ENCODE results near the gene MRM3.
"Not testable (repeated sequence)": the region's sequence is repeated elsewhere in the genome, so short reads cannot be mapped to it uniquely, and the experiment has no call there.

Gene MRM3, protein sequence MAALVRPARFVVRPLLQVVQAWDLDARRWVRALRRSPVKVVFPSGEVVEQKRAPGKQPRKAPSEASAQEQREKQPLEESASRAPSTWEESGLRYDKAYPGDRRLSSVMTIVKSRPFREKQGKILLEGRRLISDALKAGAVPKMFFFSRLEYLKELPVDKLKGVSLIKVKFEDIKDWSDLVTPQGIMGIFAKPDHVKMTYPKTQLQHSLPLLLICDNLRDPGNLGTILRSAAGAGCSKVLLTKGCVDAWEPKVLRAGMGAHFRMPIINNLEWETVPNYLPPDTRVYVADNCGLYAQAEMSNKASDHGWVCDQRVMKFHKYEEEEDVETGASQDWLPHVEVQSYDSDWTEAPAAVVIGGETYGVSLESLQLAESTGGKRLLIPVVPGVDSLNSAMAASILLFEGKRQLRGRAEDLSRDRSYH

DNA sequence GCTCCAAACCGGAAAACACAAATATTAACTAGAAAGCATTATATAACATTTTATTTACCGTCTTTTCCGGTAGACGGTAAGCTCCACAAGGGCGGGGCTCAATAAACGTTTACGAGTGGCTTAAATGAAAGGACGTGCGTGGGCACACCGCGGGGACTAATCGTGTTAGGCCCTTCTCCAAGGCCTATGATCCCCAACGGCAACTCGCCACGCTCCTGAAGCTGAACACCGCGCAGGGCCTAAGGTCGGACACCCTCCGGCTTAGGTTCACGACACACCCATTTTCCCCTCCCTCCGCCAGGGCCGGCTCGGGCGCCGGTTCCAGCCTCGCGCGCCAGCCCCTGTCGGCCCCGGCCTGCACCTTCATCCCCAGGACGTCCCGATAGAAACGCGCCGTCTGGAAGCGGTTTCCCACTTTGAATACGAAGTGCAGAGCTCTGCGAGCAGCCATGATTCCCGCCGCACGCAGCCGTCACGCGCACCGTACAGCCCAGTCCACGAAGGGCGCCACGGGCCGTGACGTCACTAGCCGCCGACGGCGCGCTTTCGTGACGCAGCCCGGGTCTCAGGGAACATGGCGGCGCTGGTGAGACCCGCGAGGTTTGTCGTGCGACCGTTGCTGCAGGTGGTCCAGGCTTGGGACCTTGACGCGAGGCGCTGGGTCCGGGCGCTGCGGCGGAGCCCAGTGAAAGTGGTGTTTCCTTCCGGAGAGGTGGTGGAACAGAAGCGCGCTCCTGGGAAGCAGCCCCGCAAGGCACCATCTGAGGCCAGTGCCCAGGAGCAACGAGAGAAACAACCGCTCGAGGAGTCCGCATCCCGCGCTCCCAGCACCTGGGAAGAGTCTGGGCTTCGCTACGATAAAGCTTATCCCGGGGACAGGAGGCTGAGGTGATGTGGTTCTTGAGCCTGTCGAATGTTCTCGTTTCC lies at the start of gene MRM3, which contains the start of gene GLOD4:
Gene MRM3 (plus strand): TSS at position 549 of the 927 bp plus-strand sequence. CDS start 26 bp downstream, at position 575.
Gene GLOD4 (minus strand): TSS at position 476 of the 927 bp plus-strand sequence. CDS start 25 bp downstream, at position 451.
- in situ Hi-C loops (cut with HindIII; ENCODE audit: low sequenced_read_pairs) = loop anchor here (25.0 kb wide), 1 partner anchor 205 kb away; the partner anchor contains the start of genes NXN and TIMM22

DNA sequence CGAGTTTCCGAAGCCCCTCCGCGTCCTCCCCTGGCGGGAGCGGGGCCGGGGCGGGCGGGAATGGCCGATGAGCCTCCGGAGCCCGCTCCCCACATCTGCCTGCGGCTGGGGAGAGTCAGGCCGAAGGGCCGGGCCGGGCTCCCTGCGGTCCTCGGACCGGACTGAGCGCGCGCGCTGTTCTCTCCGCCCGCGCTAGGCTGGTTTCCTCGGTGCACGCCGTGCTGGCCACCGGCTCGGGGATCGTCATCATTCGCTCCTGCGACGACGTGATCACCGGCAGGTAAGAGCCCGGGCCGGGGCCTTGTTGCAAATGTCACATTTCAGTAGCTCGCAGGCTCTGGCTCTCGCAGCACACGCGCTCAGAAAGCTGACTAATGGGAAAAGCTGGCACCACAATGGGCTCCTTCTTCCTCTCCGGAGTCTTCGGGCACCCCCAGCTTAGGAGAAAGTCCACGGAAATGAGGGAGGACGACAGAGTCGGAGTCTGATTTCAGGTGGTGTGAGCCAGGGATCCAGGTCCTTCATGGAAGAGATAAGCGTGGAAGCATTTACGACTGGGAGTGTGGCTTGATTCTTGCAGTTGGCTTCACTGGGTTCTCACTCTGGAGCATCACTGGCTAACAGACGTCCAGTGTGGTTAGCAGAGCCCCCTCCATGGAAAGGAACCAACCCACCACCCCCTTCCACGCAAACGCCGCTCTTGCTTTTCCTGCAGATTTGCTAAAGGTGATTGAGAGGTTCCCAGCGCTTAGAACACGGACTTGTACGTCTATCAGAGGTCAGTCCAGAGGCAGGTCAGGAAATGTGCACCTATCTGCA lies 49.0 kb upstream of the MRM3 start:
- in situ Hi-C loops (cut with HindIII; ENCODE audit: low sequenced_read_pairs) = no loop called here

DNA sequence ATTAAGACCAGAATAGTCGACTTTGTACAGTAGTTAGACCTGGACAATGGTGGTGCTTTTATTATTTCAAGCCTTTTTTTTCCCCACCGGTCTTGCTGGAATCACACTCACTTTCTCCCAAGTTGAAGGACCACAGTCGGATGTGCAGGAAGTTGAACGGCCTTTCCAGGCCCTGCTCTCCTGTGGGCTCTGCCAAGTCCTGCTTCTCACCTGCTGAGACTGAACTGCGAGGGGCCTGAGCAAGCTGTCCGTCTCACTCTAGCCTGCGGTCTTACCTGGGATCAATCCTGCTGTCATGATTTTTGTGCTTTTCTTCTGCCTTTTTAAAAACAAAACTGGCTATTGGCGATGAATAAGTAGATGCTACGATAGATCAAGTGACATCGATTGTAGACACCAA lies 48.4 kb upstream of the MRM3 start:
- in situ Hi-C loops (cut with HindIII; ENCODE audit: low sequenced_read_pairs) = no loop called here

DNA sequence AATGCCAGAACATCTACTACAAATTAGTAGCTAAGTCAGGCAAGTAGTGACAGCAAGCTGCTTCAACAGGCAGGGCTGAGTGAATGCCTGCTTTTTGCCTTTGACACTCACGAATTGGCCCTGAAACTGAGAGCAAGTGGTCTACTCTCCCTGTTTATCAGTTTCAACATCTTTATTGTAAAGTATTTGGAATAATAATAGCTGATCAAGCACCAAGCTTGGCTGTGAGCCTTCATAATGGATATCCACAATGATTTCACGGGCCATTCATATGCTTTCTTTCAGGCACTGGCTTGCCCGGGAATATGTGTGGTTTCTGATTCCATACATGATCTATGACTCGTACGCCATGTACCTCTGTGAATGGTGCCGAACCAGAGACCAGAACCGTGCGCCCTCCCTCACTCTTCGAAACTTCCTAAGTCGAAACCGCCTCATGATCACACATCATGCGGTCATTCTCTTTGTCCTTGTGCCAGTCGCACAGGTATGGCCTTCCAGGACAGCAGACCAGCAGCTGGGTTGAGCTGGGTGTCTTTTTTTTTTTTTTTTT lies 44.5 kb upstream of the MRM3 start:
- in situ Hi-C loops (cut with HindIII; ENCODE audit: low sequenced_read_pairs) = no loop called here

DNA sequence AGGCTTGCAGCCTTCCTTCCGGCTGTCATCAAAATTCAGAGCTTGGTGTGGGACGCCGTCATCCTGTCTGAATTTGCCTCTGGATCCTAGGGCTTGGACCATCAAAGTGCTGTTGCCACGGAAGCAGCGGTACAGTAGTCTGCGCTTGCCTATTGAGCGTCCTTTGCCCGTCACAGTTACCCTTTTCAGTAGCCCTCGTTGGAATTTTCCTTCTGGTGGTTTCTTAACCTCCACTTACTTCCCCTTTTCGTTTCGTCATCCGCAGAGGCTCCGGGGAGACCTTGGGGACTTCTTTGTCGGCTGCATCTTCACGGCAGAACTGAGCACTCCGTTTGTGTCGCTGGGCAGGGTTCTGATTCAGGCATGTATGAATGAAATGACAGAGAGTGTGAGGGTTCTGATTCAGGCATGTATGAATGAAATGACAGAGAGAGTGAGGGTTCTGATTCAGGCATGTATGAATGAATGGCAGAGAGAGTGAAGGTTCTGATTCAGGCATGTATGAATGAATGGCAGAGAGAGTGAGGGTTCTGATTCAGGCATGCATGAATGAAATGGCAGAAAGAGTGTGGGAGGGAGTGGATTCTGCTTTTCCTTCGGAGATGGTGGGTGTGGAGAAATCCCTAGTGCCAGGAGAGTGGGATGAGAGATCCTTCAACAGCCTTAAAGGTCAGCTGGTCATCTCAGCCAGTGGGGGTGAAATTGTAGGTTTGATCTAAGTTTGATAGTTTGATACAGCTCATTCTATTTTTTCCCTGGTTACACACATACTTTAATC lies 41.7 kb upstream of the MRM3 start:
- in situ Hi-C loops (cut with HindIII; ENCODE audit: low sequenced_read_pairs) = no loop called here

DNA sequence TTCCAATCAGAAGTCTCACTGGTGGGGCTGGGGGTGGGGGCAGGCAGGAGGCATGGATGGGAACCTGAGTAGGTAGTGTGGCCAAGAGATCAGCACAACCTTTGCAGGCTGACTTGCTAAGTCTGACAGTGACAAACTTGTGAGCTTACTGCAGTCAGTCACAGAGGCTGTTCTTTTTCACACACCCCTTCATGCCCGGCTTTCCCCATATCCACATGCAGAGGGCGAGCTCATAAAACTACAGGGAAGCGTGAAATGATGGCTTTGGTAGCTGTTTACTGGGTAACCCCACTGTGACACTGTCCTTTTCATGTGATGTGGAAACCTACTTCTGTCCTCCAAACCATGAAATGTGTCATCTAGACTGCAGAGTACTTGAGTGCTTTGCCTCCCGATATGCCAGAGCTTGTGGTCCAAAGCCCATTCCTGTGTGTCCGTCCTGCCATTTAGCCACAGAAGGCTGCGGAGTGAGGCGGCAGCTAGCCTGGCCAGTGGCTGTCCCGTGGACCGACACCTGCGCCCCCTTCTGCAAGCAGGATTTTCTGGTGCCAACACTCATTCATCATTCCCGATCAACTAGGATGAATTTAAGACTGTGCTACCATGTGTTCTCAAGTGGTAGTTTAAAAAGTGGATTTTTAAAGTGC lies 39.9 kb upstream of the MRM3 start:
- in situ Hi-C loops (cut with HindIII; ENCODE audit: low sequenced_read_pairs) = no loop called here

DNA sequence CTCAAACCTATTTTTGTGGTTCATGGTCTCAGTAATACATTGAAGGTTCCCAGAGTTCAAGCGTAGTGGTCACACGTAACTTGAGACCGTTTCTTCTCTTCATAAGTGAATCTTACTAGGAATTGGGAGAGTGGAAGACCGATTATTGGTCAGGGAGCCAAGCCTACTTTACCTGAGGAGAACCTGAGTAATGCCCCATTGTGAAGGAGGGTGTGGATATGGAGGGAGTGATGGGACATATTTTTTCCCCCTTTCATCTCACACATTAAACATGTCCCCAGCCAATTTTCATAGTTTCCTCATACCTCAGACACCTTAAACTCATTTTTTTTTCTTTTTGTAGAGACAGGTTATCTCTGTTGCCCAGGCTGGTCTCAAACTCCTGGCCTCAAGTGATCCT lies 39.0 kb upstream of the MRM3 start:
- in situ Hi-C loops (cut with HindIII; ENCODE audit: low sequenced_read_pairs) = no loop called here

DNA sequence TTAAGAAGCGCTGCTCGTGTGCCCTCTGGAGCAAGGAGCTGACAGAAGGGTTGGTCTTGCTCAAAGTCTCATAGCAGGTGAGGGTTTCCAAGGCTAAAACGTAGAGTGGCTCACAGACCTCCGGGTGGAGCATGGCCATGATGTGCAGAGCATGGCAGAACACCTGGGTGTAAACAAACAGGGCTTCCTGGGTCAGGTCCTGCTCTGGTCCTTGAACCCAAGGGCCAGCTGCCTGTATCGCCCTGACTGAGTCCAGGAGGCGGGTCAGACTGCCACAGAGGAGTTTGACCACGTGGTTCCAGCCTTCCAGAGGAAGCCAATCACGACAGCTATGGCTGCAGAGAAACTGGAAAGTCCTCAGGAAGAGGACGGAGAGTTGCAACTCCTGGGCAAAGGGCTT lies 37.2 kb upstream of the MRM3 start:
- in situ Hi-C loops (cut with HindIII; ENCODE audit: low sequenced_read_pairs) = no loop called here

DNA sequence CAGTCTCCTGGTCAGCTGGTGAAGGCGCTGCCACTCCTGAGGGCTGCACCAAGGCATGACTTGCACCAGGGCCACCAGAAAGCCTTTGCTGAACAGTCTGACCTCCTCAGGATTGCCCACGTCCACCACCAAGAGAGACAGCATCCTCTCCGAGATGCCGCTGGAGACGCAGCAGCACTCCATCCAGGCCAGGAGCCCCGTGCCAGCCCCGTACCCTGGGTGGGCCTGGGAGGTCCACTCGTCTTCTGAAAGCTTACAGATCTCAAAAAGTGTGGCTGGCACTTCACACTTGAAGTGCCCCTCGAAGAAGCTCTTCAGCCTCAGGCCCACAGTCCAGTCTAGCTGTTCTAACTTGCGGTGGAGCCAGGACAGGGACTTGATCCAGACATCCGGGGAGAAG lies 36.7 kb upstream of the MRM3 start:
- in situ Hi-C loops (cut with HindIII; ENCODE audit: low sequenced_read_pairs) = no loop called here

DNA sequence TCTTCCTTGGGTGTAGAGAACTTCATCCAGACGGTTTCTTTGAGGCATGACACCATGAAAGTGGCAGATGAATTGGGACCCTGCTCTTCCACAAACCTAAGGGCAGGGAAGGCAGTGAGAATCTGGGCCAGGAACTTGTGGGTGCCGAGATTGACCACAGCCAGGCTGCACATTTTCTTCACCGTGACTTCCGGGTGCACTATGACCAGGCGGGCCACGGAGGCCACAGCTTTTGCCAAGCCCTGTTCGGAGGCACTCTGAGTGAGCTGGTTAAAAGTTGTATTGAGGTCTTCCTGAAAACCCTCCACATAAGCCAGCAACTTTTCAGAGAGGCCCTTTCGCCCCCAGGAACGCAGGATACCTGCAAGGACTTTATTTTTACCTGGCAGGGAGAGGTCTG lies 36.0 kb upstream of the MRM3 start:
- in situ Hi-C loops (cut with HindIII; ENCODE audit: low sequenced_read_pairs) = no loop called here

DNA sequence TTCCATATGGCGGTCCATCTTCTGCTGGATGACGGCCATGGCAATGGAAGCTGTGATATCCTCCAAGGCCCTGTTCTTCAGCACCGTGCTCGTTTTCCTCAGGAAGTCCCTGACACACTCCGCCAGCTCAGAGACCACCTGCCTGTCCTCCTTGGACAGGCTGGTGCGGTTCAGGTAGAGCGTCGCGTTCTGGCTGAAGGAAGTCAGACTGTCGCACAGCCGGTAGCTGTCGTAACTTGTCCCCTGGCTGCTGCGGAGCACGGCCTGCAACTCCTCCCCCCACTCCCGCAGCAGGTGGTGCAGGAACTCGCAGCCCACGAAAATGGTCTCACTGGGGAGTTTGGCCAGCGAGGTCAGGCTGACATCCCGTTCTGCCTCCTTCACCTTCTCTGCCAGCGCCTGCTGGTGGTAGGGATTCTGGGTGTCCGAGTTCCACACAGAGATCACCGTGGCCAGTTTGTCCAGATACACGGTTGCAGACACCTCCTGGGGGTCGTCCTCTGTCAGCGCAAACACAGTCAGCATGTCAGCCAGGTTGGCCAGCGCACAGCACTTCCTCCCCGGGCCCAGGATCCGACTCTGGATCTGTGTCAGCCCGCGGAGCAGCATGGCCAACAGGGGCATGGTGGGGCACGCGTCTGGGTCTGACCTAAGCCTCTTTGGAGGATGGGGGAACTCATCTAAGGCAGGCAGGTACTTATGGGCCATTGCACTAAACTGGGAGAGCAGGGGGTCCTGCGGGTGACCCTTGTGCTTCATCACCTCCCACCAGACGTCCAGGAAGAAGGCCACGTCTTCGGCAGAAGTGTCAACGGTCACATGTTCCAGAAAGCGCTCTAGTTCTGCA lies 35.1 kb upstream of the MRM3 start:
- in situ Hi-C loops (cut with HindIII; ENCODE audit: low sequenced_read_pairs) = no loop called here

DNA sequence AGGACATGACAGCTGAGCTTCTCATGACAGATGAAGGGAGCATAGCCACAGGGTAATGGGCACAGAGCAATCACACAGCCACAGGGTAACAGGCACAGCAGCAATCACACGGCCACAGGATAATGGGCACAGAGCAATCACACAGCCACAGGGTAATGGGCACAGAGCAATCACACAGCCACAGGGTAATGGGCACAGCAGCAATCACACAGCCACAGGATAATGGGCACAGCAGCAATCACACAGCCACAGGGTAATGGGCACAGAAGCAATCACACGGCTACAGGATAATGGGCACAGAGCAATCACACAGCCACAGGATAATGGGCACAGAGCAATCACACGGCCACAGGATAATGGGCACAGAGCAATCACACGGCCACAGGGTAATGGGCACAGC lies 33.5 kb upstream of the MRM3 start:
- in situ Hi-C loops (cut with HindIII; ENCODE audit: low sequenced_read_pairs) = not testable (repeated sequence)

DNA sequence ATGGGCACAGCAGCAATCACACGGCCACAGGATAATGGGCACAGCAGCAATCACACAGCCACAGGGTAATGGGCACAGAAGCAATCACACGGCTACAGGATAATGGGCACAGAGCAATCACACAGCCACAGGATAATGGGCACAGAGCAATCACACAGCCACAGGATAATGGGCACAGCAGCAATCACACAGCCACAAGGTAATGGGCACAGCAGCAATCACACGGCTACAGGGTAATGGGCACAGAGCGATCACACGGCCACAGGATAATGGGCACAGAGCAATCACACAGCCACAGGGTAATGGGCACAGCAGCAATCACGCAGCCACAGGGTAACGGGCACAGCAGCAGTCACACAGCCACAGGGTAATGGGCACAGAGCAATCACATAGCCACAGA lies 32.8 kb upstream of the MRM3 start:
- in situ Hi-C loops (cut with HindIII; ENCODE audit: low sequenced_read_pairs) = not testable (repeated sequence)

DNA sequence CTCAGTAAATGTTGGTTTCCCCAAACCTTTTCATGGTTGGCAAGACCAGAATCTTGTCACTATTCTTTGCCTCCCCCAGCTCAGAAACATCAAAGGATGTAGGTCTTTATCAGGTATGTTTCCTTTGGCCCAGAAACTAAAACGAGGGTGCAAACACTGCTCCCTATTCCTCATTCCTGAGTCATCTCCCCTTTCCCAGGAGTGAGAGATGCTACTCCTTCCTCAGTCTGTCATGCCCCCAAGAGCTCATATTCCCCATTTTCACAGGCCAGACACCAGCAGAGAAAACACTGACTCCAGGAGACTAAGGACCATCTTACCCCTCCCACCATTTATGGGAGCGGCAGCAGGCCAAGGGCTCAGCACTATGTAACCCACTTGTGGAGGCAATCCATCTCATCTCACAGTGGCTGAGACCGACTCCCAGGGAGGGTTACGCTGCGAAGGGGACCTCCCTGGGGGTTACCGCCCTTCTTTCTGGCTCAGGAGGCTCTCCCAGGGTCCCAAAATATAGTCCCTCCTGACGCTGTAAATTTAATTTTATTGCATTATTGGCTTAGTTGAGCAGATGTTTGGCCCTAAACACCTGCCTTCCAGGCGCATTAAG lies 31.6 kb upstream of the MRM3 start:
- in situ Hi-C loops (cut with HindIII; ENCODE audit: low sequenced_read_pairs) = no loop called here

DNA sequence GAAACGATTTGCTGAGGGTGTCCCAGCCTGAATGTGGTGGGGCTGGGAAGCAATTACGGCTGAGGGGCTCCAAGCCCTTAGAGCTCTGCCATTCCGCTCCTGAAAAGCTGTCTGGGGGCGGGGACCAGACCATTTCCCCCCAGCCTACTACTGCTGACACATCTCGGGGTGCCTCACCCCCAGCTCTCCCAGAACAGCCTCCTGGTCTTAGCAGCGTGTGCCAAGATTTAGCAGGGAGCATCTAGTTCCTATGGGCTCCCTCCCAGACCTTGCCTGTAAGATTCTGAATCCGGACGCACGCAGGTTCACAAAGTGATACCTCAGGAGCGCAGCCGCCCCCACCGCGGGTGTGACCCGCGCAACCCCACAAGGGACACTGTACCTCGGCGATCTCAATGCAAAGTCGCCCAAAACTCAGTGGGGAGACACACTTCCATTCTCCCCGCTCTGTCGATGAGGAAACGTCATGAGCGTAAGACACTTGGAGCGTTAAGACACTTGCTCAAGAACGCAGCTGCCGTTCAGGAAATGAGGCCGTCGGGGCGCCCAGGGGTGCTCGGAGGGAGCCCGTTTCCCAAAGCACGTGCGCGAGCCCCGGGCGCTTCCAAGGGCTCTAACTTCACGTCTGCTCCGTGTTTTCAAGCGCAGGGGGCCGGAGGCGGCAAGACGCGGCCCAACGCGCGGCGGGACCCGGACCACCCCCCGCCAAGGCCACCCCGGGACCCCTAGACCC lies 30.7 kb upstream of the MRM3 start:
- in situ Hi-C loops (cut with HindIII; ENCODE audit: low sequenced_read_pairs) = no loop called here

DNA sequence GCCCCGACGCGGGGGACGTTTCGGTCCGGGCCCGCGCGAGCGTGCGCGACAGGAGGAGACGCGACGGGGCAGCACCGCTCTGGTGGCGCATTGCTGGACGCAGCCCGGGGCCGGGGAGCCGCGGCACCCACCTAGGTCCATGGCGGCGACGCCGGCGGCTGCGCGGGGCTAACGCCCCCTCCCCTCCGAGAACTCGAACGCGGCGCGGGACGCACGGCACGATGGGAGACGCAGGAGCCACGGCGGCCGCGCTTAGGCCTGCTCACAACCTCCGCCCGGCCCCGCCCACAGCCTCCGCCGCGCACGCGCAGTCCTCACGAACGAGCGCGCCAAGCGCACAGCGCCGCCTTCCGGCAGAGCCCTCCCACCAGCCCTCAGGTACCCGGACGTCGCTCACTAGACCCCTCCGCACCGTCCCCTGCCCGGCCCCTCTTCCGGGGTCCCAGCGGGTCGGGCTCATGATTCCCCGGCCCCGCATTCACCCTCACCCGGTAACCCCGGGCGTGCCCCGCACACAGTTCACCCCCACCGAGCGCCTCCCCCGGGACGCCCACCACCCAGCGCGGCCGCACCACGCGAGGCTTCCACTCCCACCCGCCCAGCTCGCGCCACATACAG lies 30.0 kb upstream of the MRM3 start, which contains the start of gene GEMIN4:
Gene GEMIN4 (minus strand): TSS at position 263 of the 618 bp plus-strand sequence. CDS start 122 bp downstream, at position 141.
- in situ Hi-C loops (cut with HindIII; ENCODE audit: low sequenced_read_pairs) = no loop called here

Measured in DLD1 (cell line).